T-helper 9 cell (primary cell): ENCODE measurements around the gene ARRDC3.
"Not testable (repeated sequence)": the region's sequence is repeated elsewhere in the genome, so short reads cannot be mapped to it uniquely, and the experiment has no call there.

Source experiments
- DNase-seq: peaks from one replicate; pipeline ENCODE4 v3.0.0-alpha.2; 2020
- total RNA-seq, 2 donors: gene quantifications; one replicate each; lab custom pipeline; 2026; lab: John Stamatoyannopoulos, UW

The ARRDC3 gene, protein sequence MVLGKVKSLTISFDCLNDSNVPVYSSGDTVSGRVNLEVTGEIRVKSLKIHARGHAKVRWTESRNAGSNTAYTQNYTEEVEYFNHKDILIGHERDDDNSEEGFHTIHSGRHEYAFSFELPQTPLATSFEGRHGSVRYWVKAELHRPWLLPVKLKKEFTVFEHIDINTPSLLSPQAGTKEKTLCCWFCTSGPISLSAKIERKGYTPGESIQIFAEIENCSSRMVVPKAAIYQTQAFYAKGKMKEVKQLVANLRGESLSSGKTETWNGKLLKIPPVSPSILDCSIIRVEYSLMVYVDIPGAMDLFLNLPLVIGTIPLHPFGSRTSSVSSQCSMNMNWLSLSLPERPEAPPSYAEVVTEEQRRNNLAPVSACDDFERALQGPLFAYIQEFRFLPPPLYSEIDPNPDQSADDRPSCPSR
- 241 to 544 reads per million in 2 donors for total RNA-seq

DNA sequence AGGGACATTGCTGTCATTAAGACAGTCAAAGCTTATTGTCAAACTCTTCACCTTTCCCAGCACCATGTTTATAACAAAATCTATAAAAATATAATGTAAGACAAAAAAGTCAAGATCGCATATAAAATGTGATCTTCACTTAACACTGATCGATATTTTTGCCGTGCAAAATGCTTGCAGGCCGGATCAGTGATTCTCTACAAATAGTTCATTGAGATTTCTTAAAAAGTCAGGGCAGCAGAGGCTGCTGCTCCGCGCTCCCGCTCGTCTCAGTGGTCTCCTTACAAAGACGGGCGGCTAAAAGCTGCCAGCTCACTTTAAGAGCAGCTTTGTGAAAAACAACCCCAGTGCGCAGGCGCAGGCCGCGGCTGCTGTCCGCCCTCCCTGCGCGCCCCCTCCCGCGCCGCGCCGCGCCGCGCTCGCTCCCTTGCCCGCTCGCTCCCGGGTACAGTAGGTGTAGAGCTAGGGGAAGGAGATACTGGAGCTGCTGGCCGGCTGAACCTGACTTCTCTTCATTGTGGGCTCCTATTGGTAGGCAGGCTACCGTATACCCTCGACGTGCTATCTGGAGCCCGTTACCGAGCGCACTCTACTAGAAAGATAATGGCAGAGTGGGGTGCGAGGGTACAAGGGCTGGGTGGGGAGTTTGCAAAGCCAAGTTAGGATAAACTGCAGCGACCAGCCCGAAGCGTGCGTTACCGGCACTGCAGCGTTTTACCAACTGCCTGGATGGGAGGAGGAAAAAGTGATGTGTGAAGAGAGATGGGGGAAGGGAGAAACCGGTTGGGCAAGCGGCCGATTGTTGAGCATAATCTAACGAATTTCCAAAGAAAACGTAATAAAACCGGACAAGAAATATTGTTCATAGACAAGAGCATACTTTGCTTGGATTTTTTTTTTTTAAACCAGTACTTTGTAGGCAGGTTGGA, at the start of gene ARRDC3:
TSS of gene ARRDC3 (minus strand) at position 291 of the 929 bp plus-strand sequence. CDS start at position 66, 225 bp downstream.
- peak; percentile 95 for DNase-seq

DNA sequence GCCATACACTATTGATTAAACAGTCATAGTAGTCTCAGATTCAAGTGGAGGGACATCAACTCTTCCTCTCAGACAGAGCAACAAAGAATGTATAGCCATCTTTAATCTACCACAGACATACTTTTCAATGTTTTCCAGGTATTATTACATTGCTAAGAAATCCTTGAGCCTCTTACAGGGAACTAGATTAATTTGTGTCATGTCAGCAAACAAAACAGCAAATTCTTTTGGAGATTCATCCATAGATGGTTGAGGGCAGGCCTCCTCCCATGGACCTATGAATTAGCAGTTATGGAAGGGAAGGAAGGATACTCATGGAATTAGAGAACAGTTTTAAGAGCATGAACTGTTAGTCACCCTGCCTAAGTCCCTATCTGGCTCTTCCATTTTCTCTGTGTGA, 47.8 kb upstream of the ARRDC3 start:
- no peak for DNase-seq

DNA sequence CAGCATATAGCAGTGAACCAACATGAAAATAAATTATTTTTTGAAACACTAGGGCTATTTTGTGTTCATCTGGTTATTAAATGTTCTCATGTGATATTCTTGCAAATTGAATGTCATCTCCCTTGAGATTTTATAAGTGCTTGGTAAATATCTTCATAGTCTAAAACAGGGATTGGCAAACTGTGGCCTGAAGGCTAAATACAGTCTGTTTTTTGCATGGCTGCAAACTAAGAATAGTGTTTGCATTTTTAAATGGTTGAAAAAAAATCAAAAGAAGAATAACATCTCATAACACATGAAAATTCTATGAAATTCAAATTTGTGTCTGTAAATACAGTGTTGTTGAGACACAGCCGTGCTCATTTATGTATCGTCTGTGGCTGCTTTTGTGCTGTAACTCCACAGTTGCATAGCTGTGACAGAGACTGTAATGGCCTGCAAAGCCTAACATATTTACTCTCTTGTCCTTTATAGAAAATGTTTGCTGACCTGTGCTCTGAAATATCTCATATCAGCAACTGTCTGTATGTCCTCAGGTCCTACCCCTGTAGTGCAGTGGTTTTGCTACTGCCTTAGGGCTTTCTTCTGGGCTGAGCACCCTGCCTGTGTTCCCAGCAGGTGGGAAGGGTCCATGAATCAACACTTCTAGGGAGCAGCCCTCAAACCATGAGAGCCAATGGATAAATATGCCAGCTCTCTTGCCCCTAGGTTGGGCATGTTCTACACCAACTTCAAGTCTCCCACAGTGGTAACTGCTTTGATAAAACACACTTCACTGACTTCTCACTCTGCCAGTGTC, 41.7 kb upstream of the ARRDC3 start:
- DNase-seq = no peak

DNA sequence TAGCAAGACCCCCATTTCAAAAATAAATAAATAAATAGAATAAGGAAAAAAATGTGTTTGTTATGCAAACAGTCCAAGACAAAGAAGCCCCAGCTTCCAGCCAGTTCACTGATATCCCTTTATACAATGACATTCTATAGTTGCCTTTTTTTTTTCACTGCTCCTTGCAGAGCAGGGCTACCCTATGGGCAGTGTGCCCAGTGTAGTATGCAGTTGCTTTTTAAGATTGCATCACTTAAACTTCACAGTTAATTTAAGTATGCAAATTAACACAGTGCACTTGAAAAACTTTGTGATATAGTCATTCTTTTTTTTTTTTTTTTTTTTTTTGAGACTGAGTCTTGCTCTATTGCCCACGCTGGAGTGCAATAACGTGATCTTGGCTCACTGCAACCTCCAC, 40.8 kb upstream of the ARRDC3 start:
- no peak for DNase-seq

DNA sequence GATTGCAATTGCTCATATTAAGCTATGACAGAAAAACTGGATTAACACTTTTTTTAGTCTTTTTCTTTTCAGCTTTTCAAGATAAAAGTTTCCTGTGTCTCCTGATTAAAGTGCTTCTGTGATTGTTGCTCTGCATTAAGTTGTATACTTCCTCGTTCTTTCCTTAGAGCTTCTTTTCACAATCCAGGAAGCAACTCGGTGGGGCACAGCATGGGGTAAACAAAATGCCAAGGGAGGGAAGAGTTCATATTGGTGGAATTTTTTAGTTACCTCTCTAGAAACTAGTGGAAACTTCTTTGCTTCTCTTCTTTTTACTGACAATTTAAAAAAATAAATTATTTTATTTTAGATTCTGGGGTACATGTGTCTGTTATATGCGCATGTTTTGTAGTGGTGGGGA, 37.8 kb upstream of the ARRDC3 start:
- DNase-seq = no peak

DNA sequence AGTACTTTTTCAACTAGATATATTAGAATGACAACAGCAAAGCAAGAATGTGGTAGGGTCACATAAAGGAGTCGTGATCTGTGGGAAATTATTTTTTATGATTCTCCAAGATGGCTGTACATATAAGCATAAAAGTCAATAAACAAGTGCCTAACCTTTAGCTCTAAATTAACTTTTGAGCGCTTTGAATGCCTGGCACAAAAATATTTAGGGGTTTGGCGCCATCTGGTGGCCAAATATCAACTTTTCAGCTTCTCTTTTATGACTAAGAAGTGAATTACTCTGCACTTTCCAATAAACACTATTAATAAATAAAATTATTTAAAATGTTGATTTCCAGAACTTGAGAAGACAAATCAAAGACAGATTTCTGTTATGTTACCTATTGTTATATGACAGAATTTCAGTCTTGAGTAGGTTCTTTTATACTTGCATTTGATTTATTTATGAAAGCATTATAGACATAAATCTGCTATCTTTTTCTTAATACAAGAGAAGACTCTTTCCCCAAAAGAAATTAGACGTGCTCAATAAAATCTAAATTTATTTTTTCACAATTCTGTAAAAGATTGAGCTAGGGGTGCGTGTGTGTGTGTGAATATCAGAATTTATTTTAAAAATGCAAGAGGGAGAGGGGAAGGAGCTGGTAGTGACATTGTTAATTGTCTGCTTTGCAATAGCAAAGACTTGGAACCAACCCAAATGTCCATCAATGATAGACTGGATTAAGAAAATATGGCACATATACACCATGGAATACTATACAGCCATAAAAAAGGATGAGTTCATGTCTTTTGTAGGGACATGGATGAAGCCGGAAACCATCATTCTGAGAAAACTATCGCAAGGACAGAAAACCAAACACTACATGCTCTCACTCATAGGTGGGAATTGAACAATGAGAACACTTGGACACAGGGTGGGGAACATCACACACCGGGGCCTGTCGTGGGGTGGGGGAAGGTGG, 36.7 kb upstream of the ARRDC3 start:
- DNase-seq = peak; percentile 68

DNA sequence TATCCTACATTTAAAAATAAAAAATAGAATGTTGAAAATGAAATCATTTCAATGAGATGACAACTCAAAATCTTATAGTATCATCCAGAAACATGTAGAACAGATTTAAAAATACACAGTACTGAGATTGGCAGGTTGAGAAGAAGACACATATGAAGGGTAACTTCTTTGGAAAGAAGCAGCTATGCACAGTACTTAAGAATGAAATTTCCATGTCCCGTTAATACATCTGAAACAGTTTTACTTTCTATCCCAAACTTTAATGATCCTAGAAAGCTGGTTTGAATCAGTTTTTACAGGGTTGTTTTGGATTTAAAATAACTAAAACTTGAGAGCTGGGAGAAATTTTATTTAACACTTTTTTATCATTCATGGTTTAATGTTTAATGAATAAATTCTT, 36.0 kb upstream of the ARRDC3 start:
- no peak for DNase-seq

DNA sequence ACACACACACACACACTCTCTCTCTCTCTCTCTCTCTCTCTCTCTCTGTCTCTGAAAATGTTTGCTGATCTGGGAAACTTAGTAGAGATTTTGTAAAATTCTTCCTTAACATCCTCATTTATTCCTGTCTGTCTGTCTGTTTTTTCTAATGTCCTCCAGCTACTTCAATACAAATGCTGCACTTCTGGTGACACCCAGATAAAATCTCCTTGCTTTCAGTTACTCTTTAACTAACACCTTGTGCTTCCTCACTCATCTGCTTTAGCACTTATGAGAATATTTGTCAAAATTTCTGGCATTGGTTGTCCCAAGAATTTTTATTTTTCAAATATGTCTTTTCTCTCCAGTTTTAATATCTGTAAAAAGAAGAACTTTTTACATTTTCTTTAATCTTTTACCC, 35.0 kb upstream of the ARRDC3 start:
- DNase-seq = no peak

DNA sequence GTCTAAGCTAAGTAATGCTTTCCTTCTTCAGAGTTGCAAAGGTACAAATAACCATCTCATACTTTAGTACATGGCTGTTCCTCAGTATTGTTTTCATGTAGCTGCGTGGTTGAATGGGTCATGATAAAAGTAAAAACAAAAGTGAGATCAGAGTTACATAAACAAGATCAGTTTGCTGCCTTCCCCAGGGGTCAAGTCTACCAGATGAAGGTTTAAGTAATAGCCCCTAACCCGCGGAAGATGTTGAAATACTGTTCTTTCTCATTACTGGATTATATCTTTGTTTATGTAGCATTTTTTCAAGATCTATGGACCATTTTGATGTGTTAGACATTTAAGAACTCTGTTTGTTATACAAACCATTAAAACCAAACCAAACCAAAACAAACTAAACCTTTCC, 34.1 kb upstream of the ARRDC3 start:
- no peak for DNase-seq

DNA sequence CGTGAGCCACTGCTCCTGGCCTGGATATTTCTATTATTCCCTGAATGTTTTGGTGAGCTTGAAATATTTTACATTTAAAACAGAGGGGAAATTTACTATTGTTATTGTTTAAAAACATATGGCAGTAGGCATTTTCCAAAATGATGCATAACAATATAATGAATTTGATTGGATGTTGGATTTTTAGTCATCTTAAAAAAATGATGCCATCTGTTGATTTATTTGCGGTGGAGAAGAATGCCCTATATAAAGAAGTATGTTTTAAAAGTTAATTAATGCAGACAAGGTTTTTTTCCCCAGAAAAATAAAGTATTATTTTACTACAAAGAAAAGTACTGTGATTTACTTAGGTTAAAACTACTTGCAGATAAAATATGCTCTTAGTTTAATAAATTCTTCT, 33.4 kb upstream of the ARRDC3 start:
- DNase-seq = no peak

DNA sequence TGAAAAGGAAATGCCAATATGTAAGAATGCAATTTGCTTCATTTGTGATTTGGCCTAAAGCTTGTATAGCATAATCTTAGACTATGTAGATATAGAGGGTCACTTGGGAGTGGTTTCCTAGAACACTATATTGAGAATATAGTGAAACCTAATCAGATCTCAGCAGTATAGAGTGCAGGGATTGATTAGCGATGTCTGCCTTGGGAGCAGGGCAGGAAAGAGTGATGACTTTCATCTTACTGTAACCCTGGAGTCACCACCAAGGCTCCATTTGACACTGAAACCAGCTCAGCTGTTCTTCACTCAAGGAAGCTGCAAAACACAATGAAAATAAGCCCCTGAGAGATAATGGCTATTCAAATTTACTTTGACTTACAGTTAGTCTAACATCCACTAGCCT, 26.2 kb upstream of the ARRDC3 start:
- no peak for DNase-seq

DNA sequence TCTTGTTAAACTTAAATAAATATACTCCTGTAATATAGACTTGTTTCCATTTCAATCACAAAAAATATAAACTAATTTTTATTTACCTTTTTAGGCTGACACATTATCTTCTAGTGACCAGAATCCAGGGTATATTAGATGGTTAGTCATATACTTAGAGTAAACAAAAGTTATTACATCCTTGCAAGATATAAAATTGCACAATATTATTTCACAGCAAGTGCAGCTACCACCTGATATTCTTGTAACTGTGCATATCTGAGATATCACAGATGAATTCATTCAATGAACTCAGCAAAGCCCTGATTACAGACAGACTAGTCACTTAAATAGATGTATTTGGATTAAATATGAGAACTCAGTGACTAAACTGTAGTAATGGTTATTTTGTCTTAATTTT, 25.6 kb upstream of the ARRDC3 start:
- DNase-seq = no peak

DNA sequence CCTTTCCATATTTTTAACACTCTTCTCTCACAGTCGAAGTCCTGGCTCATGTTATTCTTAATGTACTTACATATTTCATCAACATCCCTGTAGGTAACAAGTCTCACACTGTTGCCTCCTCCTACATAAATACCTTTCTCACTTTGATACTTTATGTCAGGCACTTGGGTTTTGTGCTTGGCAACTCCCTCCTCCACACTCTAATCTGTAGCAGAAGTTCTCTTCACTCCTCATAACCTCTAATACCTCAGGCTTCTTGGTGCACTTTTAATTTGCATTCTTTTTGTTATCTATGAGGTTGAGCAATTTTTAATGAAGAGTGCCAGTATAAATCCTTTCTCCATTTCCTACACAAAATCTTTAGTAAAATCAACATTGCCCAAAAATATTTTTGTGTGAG, 24.1 kb upstream of the ARRDC3 start:
- DNase-seq = no peak

DNA sequence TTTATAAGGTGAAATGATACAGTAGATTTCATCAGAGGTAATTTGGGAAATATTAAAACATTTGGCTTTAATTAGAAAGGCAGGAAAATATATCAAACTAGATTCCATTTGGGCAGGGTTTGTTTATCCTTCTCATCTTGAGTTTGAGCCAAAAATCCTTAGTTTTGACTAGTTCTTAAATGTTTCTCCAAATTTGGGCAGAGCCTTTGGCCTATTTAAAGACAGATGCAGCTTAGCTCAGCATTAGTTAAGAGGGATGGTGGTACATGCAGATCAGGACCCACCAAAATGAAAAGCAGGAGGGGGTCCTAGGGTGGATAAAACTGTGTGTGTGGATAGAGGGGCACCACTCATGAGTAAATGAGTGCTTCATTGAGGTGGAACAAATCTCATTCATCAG, 20.3 kb upstream of the ARRDC3 start:
- DNase-seq = no peak

DNA sequence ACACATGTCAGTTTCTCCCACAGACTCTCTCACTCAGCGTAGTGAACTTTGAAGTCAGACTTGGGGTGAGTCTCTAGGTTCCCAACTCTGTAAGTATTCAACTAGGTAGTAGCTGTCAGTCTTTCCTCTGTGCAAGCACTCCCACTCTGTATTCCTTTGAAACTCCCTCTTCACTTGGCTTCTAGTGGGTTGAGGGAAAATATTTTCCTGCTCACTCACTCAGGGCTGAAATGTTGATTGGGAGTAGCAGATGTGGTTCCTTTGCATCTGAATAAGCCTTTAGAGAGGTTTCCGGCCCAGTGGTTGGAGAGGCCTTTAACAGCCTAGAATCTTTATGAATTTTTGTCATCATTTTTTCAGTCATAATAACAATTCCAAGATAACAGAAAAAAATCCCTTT, 18.1 kb upstream of the ARRDC3 start:
- no peak for DNase-seq

DNA sequence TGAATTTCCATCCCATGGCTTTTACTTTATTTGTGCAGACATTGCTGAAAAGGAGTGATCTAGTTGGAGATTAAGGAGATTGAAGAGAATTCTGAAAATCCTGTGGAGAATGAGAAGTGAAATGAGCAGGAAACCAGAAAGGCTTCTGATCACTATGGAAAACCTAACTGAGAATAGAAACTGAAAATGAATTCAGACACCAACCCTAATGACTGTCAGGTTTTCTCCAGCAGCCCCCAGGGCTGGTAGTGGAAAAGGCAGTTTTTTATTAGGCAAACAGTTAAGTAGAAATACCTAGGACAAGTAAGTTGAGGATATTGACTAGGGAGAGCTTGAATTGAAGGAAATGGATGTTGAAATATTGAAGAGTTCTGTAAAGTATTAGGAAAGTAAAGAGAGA, 14.7 kb upstream of the ARRDC3 start:
- DNase-seq = no peak

DNA sequence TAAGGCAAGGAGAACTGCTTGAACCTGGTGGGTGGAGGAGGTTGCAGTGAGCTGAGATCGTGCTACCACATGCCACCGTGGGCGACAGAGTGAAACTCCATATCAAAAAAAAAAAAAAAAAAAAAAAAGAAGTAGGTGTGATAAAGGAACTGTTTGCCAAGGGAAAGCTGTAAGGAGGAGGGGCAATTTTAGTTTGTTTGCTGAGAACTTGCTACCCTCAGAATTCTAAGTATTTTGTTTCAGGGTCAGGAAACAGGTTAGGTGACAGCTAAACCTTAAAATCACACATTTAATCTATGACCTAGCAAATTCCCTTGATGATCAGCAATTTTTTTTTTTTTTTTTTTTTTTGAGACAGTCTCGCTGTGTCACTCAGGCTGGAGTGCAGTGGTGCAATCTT, 7.2 kb upstream of the ARRDC3 start:
- DNase-seq = no peak

DNA sequence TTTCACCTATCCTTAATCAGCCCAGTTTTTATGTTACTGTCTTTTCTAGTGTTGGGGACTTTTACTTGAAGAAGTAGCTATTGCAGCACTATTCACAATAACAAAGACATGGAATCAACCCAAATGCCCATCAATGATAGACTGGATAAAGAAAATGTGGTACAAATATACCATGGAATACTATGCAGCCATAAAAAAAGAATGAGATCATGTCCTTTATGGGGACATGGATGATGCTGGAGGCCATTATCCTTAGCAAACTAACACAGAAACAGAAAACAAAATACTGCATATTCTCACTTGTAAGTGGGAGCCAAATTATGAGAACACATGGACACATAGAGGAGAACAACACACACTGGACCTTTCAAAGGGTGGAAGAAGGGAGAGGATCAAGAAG, 6.4 kb upstream of the ARRDC3 start:
- not testable (repeated sequence) for DNase-seq

DNA sequence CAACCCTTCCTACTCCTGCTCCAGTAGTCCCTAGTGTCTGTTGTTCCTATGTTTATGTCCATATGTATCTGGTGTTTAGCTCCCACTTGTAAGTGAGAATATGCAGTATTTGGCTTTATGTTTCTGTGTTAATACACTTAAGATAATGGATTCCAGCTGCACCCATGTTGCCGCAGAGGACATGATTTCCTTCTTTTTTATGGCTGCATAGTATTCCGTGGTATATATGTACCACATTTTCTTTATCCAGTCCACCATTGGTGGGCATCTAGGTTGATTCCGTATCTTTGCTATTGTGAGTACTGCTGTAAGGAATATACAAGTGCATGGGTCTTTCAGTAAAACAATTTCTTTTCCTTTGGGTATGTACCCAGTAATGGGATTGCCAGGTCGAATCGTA, 5.2 kb upstream of the ARRDC3 start:
- no peak for DNase-seq

DNA sequence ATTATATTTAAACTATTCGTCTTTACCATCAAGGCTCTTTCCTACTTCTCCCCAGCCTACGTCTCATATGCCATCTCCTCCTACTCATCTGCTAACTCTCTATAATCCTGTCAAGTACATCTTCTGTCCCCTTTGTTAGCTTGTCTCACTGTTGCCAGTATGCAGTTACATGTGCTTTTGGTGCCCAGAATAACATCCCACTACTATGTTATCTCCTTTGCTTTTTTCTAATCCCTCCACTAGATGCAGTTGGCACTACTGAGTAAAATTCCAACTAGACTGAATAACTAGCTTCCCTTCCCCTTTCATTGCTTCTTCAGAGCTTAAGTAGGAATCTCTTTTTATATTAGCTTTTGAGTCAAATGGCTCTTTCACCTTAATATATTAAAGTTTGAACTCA, 3.0 kb upstream of the ARRDC3 start:
- no peak for DNase-seq

DNA sequence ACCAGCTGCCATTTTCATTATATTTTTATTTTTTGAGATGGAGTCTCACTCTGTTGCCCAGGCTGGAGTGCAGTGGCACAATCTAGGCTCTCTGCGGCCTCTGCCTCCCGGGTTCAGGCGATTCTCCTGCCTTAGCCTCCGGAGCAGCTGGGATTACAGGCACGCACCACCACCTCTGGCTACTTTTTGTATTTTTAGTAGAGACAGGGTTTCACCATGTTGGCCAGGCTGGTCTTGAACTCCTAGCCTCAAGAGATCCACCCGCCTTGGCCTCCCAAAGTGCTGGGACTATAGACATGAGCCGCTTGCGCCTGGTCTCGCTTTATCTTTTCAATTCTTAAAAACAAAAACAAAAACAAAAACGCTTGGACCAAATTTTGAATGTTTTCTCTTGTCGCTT, 2.5 kb upstream of the ARRDC3 start:
- DNase-seq = not testable (repeated sequence)
